H1 (cell line): ENCODE results near the gene PRPF6. TPM values are rescaled to one million over a fixed set of nuclear protein-coding genes. Genes with fewer than 3 reads are reported as not detected.
A peak's percentile ranks its signal among the peaks of the same experiment; 100 is the strongest.

Experiments
- CTCF ChIA-PET: fragments of 300-600 bp; sonication (Branson Sonifier 250); formaldehyde crosslinking; loops from one replicate; lab custom pipeline; 2021; ENCODE audit not compliant: partially characterized antibody; lab: Charles Lee
- POLR2A ChIA-PET: fragments of 300-600 bp; sonication (Branson Sonifier 250); formaldehyde crosslinking; loops from one replicate; lab custom pipeline; 2021; ENCODE audit warnings: inconsistent platforms; ENCODE audit not compliant: partially characterized antibody; lab: Charles Lee
- DNase-seq, 2 experiments: peaks; one replicate each; pipeline versions ENCODE4 v3.0.0 to v3.0.0-alpha.2; 2010 to 2022; ENCODE audit warnings: low spot score in 2 of 2, low read depth in 1 of 2, mixed read lengths in 1 of 2
- FAIRE-seq: peaks from 2 replicates; lab custom pipeline; 2011; peaks lifted over from hg19 to GRCh38; lab: Jason Lieb, UNC
- H2AFZ ChIP-seq: 2 replicates; pipeline ENCODE4 v1.8.1; 2012; ENCODE audit warnings: low read length, inconsistent platforms
- H2AK5ac ChIP-seq: 2 replicates; pipeline ENCODE4 v1.6.1; 2013; ENCODE audit warnings: low read depth, low read length
- H2BK120ac ChIP-seq: replicated peaks from 2 replicates; pipeline ENCODE3; 2013; ENCODE audit warnings: low read depth, low read length, inconsistent platforms
- H2BK12ac ChIP-seq: 2 replicates; pipeline ENCODE4 v1.6.1; 2013; ENCODE audit warnings: low read depth, low read length
- H2BK15ac ChIP-seq: 2 replicates; pipeline ENCODE4 v1.6.1; 2013; ENCODE audit warnings: low read length
- H2BK20ac ChIP-seq: 2 replicates; pipeline ENCODE4 v1.6.1; 2013; ENCODE audit warnings: low read length
- H2BK5ac ChIP-seq: 2 replicates; pipeline ENCODE4 v1.6.1; 2013; ENCODE audit warnings: low read depth, low read length
- H3K14ac ChIP-seq: 2 replicates; pipeline ENCODE4 v1.6.1; 2013; ENCODE audit warnings: inconsistent platforms; ENCODE audit not compliant: insufficient read length
- H3K18ac ChIP-seq: 2 replicates; pipeline ENCODE4 v1.6.1; 2013; ENCODE audit warnings: low read length; ENCODE audit errors: extremely low read depth
- H3K23ac ChIP-seq: 2 replicates; pipeline ENCODE4 v1.6.1; 2013; ENCODE audit warnings: inconsistent platforms; ENCODE audit not compliant: insufficient read length
- H3K23me2 ChIP-seq: 2 replicates; pipeline ENCODE4 v1.6.1; 2013; ENCODE audit warnings: low read depth, low read length
- H3K27ac ChIP-seq: 2 replicates; pipeline ENCODE4 v1.6.1; 2011; ENCODE audit warnings: low read depth, low read length, inconsistent platforms
- H3K27me3 ChIP-seq, 4 experiments: replicated peaks in 1 of 4; 1 replicate in 1 of 4; 2 replicates in 3 of 4; pipeline versions ENCODE4 v1.6.1 to v1.8.1; 2011 to 2013; ENCODE audit warnings: low read length in 3 of 4, mild to moderate bottlenecking in 3 of 4, inconsistent platforms in 2 of 4, mixed read lengths in 2 of 4, moderate library complexity in 1 of 4; ENCODE audit not compliant: control insufficient read depth in 3 of 4, insufficient read depth in 3 of 4; ENCODE audit errors: extremely low read depth in 1 of 4
- H3K36me3 ChIP-seq, 4 experiments: 2 replicates each; pipeline versions ENCODE4 v1.6.1 to v1.8.1; 2011 to 2013; ENCODE audit warnings: mild to moderate bottlenecking in 4 of 4, low read length in 3 of 4, moderate library complexity in 2 of 4, control low read depth in 1 of 4, inconsistent platforms in 1 of 4; ENCODE audit not compliant: insufficient read depth in 4 of 4, control insufficient read depth in 2 of 4
- H3K4ac ChIP-seq: replicated peaks from 2 replicates; pipeline ENCODE3; 2013; ENCODE audit warnings: low read length, low read depth, mixed read lengths, inconsistent platforms; ENCODE audit not compliant: insufficient read length
- H3K4me1 ChIP-seq, 4 experiments: replicated peaks in 1 of 4; 1 replicate in 1 of 4; 2 replicates in 3 of 4; pipeline versions ENCODE4 v1.6.1 to v1.8.1; 2011 to 2013; ENCODE audit warnings: low read length in 3 of 4, inconsistent platforms in 2 of 4, mixed read lengths in 1 of 4; ENCODE audit not compliant: insufficient read depth in 4 of 4, control insufficient read depth in 3 of 4
- H3K4me2 ChIP-seq, 2 experiments: 2 replicates each; pipeline versions ENCODE4 v1.6.1 to v1.8.1; 2011 to 2013; ENCODE audit warnings: low read depth in 2 of 2, low read length in 2 of 2, control low read depth in 1 of 2, inconsistent platforms in 1 of 2, mild to moderate bottlenecking in 1 of 2; ENCODE audit not compliant: insufficient read depth in 1 of 2
- H3K4me3 ChIP-seq, 4 experiments: fragments of 200-600, 300-600 bp in 1 of 4; sonication (generic), shearing (Covaris generic), sonication (Bioruptor Twin) in 1 of 4; 2 replicates each; pipeline versions ENCODE4 v1.5.1 to v1.8.1; 2011 to 2016; ENCODE audit warnings: low read length in 4 of 4, low read depth in 3 of 4, control low read depth in 2 of 4, inconsistent platforms in 2 of 4, mild to moderate bottlenecking in 2 of 4, mixed read lengths in 1 of 4, moderate library complexity in 1 of 4; ENCODE audit not compliant: insufficient read depth in 2 of 4; ENCODE audit errors: extremely low read depth in 1 of 4
- H3K56ac ChIP-seq: replicated peaks from 2 replicates; pipeline ENCODE3; 2013; ENCODE audit warnings: low read depth, mild to moderate bottlenecking, mixed read lengths, low read length, inconsistent platforms; ENCODE audit not compliant: insufficient read length
- H3K79me1 ChIP-seq: 2 replicates; pipeline ENCODE4 v1.6.1; 2013; ENCODE audit warnings: low read depth, low read length, control low read depth
- H3K79me2 ChIP-seq, 2 experiments: 2 replicates each; pipeline versions ENCODE4 v1.6.1 to v1.8.1; 2012 to 2013; ENCODE audit warnings: low read length in 2 of 2, mild to moderate bottlenecking in 2 of 2, inconsistent platforms in 1 of 2; ENCODE audit not compliant: insufficient read depth in 2 of 2, control insufficient read depth in 1 of 2
- H3K9ac ChIP-seq, 4 experiments: replicated peaks in 1 of 4; 1 replicate in 1 of 4; 2 replicates in 3 of 4; pipeline versions ENCODE4 v1.6.1 to v1.8.1; 2011 to 2013; ENCODE audit warnings: low read depth in 3 of 4, low read length in 3 of 4, control low read depth in 2 of 4, mild to moderate bottlenecking in 2 of 4, moderate library complexity in 2 of 4, inconsistent platforms in 1 of 4; ENCODE audit errors: extremely low read depth in 1 of 4
- H3K9me3 ChIP-seq, 2 experiments: 2 replicates each; pipeline versions ENCODE4 v1.6.1 to v1.8.1; 2012 to 2013; ENCODE audit warnings: mild to moderate bottlenecking in 2 of 2, moderate library complexity in 2 of 2, control low read depth in 1 of 2, inconsistent platforms in 1 of 2, low read depth in 1 of 2, low read length in 1 of 2, mixed read lengths in 1 of 2; ENCODE audit not compliant: insufficient read depth in 2 of 2
- H4K20me1 ChIP-seq, 2 experiments: replicated peaks in 1 of 2; 2 replicates each; pipeline versions ENCODE3 to v1.8.1; 2011 to 2013; ENCODE audit warnings: inconsistent platforms in 2 of 2, low read length in 2 of 2, mild to moderate bottlenecking in 1 of 2; ENCODE audit not compliant: insufficient read depth in 2 of 2, control insufficient read depth in 1 of 2
- H4K5ac ChIP-seq: 2 replicates; pipeline ENCODE4 v1.6.1; 2013; ENCODE audit warnings: low read length, low read depth, mixed read lengths, inconsistent platforms; ENCODE audit not compliant: insufficient read length
- H4K8ac ChIP-seq: 2 replicates; pipeline ENCODE4 v1.8.0; 2013; ENCODE audit warnings: mild to moderate bottlenecking, moderate library complexity, low read length, inconsistent platforms; ENCODE audit not compliant: insufficient read depth; ENCODE audit errors: extremely low read depth
- H4K91ac ChIP-seq: replicated peaks from 2 replicates; pipeline ENCODE3; 2013; ENCODE audit warnings: low read length, mixed read lengths, inconsistent platforms; ENCODE audit not compliant: insufficient read length
- HDAC2 ChIP-seq, 2 experiments: fragments of 300-600 bp in 1 of 2; sonication (generic) in 1 of 2; IDR thresholded peaks; 2 replicates each; pipeline ENCODE4 v1.6.1; 2011 to 2012; ENCODE audit warnings: low read depth in 2 of 2, low read length in 2 of 2, mild to moderate bottlenecking in 2 of 2, moderate library complexity in 2 of 2, borderline replicate concordance in 1 of 2, inconsistent platforms in 1 of 2
- KDM4A ChIP-seq: IDR thresholded peaks from one replicate; pipeline ENCODE4 v1.7.1; 2012; ENCODE audit warnings: low read depth, mild to moderate bottlenecking, moderate library complexity, low read length, inconsistent platforms; ENCODE audit not compliant: severe bottlenecking
- SIN3A ChIP-seq, 2 experiments: IDR thresholded peaks in 1 of 2; conservative IDR thresholded peaks in 1 of 2; 2 replicates each; pipeline ENCODE4 v1.6.1; 2011 to 2012; ENCODE audit warnings: low read length in 2 of 2, improper control_type of control experiment in 1 of 2, low read depth in 1 of 2, mild to moderate bottlenecking in 1 of 2
- TAF7 ChIP-seq: optimal IDR thresholded peaks from 2 replicates; pipeline ENCODE3; 2011; ENCODE audit warnings: low read depth, mild to moderate bottlenecking, inconsistent platforms, low read length, moderate library complexity, borderline replicate concordance
- WGBS, 2 experiments: shearing (Covaris generic) in 1 of 2; methylation state at CpG; one replicate each; pipeline versions ENCODE4 v1.1.6 to v1.1.7; 2013 to 2015; ENCODE audit warnings: low lambda C conversion rate in 2 of 2, mixed read lengths in 2 of 2, inconsistent platforms in 1 of 2, low coverage in 1 of 2, missing lambda C conversion rate in 1 of 2; ENCODE audit not compliant: insufficient replicate concordance in 2 of 2, insufficient coverage in 1 of 2, insufficient read length in 1 of 2; ENCODE audit errors: extremely low coverage in 1 of 2, missing lambda C conversion rate in 1 of 2; 5-methylcytosine and 5-hydroxymethylcytosine counted together
- polyA plus RNA-seq, 7 experiments: library from polyadenylated mRNA; depleted of rRNA in 3 of 7; stranded (reverse) in 5 of 7; unstranded in 2 of 7; fragments of >200 nt in 5 of 7; fragments of 200-250 nt in 2 of 7; gene quantifications; 1 replicate in 5 of 7; 2 replicates in 1 of 7; 4 replicates in 1 of 7; pipeline versions ENCODE4 v1.2.1 to v1.2.3, GENCODE V29; 2011 to 2013; ENCODE audit warnings: missing spikeins in 2 of 7, mixed read lengths in 2 of 7
- total RNA-seq: library from RNA; stranded (reverse); fragmentation: NEBNext Ultra II Directional; extraction: Animal tissue kit (Norgen Biotek cat#: 25700); gene quantifications from 2 replicates; pipeline ENCODE4 v1.2.1, GENCODE V29; 2021

The PRPF6 gene
- total and polyA plus RNA-seq, 2 of the 8 experiments (the other 6 are each of a cell fraction or from before 2014, with no cell fraction given), result 27.9 to 76.9 TPM

DNA sequence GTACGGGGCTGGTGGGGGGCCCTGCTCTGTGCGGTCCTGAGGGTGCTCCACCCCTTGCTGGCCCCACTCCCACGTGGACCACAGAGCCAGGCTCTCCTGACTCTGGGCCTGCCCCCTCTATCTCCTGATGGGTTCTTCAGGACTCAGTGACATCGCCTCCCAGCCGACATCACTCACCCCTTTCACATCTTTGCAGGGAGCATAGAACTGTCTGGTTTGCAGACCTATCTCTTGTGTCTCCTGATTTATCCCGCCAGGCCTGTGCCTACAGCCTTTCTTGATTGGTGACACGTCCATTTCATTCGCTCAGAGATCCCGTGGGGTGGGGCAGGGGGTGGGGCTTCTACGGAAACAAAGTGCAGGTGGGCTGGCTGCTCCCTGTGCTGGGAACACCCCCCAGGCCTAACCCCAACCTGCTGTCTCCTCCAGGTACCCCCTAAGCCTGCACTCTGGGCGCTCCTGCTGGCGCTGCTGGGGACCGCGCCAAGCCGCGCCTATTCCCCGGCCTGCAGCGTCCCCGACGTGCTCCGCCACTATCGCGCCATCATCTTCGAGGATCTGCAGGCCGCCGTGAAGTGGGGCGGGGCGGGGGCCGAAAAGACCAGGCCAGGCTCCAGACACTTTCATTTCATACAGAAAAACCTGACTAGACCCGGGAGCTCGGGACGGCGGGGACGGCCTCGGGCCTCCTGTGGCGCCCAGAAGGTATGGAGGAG lies 56.7 kb downstream of the PRPF6 start:
- Histone ChIP-seq H3K4ac (no peak overlapping the region), H3K79me1 (no peaks in the 10 kb centered on the region; the same call in 1 of the 2 replicates), H4K5ac (no peak overlapping the region), H3K79me2 (no peaks in the 10 kb centered on the region), H3K23me2 (peaks cover 3% of the 10 kb centered on the region; the same call in 1 of the 2 replicates), H2BK20ac (no peak overlapping the region), H3K56ac (no peak overlapping the region), H3K9ac (no peak overlapping the region), H3K4me2 (peak overlapping the region; percentile 8 to 74), H3K27me3 (peaks cover 16 to 51% (median 43%) of the 10 kb centered on the region in 4 experiments), H3K18ac (no peak overlapping the region), H2AK5ac (no peak overlapping the region), H3K23ac (no peak overlapping the region), H3K4me3 (peak overlapping the region; percentile 27 to 73 (median 36); a peak in 7 of 8 replicates), H2AFZ (no peak overlapping the region), H2BK15ac (no peak overlapping the region), H3K36me3 (peaks cover 0 to 4% (median 1%) of the 10 kb centered on the region in 4 experiments; a peak in 3 of 8 replicates), H4K20me1 (peaks cover 0 to 3% of the 10 kb centered on the region in 2 experiments), H3K27ac (no peak overlapping the region), H4K8ac (no peak overlapping the region)
- FAIRE-seq (no peak), DNase-seq (no peak)
- 16% methylated on average over 33 of the region's 36 CpGs; no CpG with 5 or more reads in 1 of the 2 experiments for WGBS, 2 experiments
- CTCF ChIA-PET, result interaction anchor here (0.9 to 7.3 kb wide), 20 partner anchors 10 to 347 kb away, joined by 3 to 73 read pairs (median 4); partner anchors contain the start of genes LKAAEAR1, PRPF6, SOX18 and TCEA2
- 0 out of 4 replicates have a peak, but pooled peaks of 1 of the 2 experiments have one; percentile 17 for TF ChIP-seq HDAC2 (IDR thresholded peaks at IDR 0.05; ENCODE audit: borderline replicate concordance in 1 of 2, low read depth in 2 of 2, low read length in 2 of 2)
- peak; percentile 4 for TF ChIP-seq KDM4A
- TF ChIP-seq SIN3A (conservative IDR thresholded peaks at IDR 0.05 in 1 of 2, IDR thresholded peaks at IDR 0.05 in 1 of 2; ENCODE audit: low read depth in 1 of 2, low read length in 2 of 2), result 0 out of 4 replicates have a peak, but pooled peaks of 1 of the 2 experiments have one; percentile 16
- TF ChIP-seq TAF7, result no peak
- TF ChIP-seq, all 59 proteins: peak for 3
- Histone ChIP-seq H2BK5ac (no peak overlapping the region), H4K91ac (no peak overlapping the region), H3K14ac (no peak overlapping the region), H2BK12ac (peak overlapping the region; percentile 50; the same call in 1 of the 2 replicates), H3K9me3 (no peaks in the 10 kb centered on the region), H3K4me1 (peaks cover 0 to 23% (median 17%) of the 10 kb centered on the region in 4 experiments; a peak in 6 of 7 replicates), H2BK120ac (no peak overlapping the region)
- POLR2A ChIA-PET, result interaction anchor here (1.0 to 3.5 kb wide), 8 partner anchors 10 to 385 kb away, joined by 3 to 24 read pairs (median 4); partner anchors contain the start of genes STMN3 and TCEA2
